H1 (cell line): Measurements from ENCODE around the gene POLE4. TPM values are rescaled to one million over a fixed set of nuclear protein-coding genes. Genes with fewer than 3 reads are reported as not detected.

Source experiments
- CTCF ChIA-PET: fragments of 300-600 bp; sonication (Branson Sonifier 250); formaldehyde crosslinking; loops from one replicate; lab custom pipeline; 2021; ENCODE audit not compliant: partially characterized antibody; lab: Charles Lee
- POLR2A ChIA-PET: fragments of 300-600 bp; sonication (Branson Sonifier 250); formaldehyde crosslinking; loops from one replicate; lab custom pipeline; 2021; ENCODE audit warnings: inconsistent platforms; ENCODE audit not compliant: partially characterized antibody; lab: Charles Lee
- DNase-seq, 2 experiments: peaks; one replicate each; pipeline versions ENCODE4 v3.0.0 to v3.0.0-alpha.2; 2010 to 2022; ENCODE audit warnings: low spot score in 2 of 2, low read depth in 1 of 2, mixed read lengths in 1 of 2
- FAIRE-seq: peaks from 2 replicates; lab custom pipeline; 2011; peaks lifted over from hg19 to GRCh38; lab: Jason Lieb, UNC
- H2AFZ ChIP-seq: 2 replicates; pipeline ENCODE4 v1.8.1; 2012; ENCODE audit warnings: low read length, inconsistent platforms
- H2AK5ac ChIP-seq: 2 replicates; pipeline ENCODE4 v1.6.1; 2013; ENCODE audit warnings: low read depth, low read length
- H2BK120ac ChIP-seq: replicated peaks from 2 replicates; pipeline ENCODE3; 2013; ENCODE audit warnings: low read depth, low read length, inconsistent platforms
- H2BK12ac ChIP-seq: 2 replicates; pipeline ENCODE4 v1.6.1; 2013; ENCODE audit warnings: low read depth, low read length
- H2BK15ac ChIP-seq: 2 replicates; pipeline ENCODE4 v1.6.1; 2013; ENCODE audit warnings: low read length
- H2BK20ac ChIP-seq: 2 replicates; pipeline ENCODE4 v1.6.1; 2013; ENCODE audit warnings: low read length
- H2BK5ac ChIP-seq: 2 replicates; pipeline ENCODE4 v1.6.1; 2013; ENCODE audit warnings: low read depth, low read length
- H3K14ac ChIP-seq: 2 replicates; pipeline ENCODE4 v1.6.1; 2013; ENCODE audit warnings: inconsistent platforms; ENCODE audit not compliant: insufficient read length
- H3K18ac ChIP-seq: 2 replicates; pipeline ENCODE4 v1.6.1; 2013; ENCODE audit warnings: low read length; ENCODE audit errors: extremely low read depth
- H3K23ac ChIP-seq: 2 replicates; pipeline ENCODE4 v1.6.1; 2013; ENCODE audit warnings: inconsistent platforms; ENCODE audit not compliant: insufficient read length
- H3K23me2 ChIP-seq: 2 replicates; pipeline ENCODE4 v1.6.1; 2013; ENCODE audit warnings: low read depth, low read length
- H3K27ac ChIP-seq: 2 replicates; pipeline ENCODE4 v1.6.1; 2011; ENCODE audit warnings: low read depth, low read length, inconsistent platforms
- H3K27me3 ChIP-seq, 4 experiments: replicated peaks in 1 of 4; 1 replicate in 1 of 4; 2 replicates in 3 of 4; pipeline versions ENCODE4 v1.6.1 to v1.8.1; 2011 to 2013; ENCODE audit warnings: low read length in 3 of 4, mild to moderate bottlenecking in 3 of 4, inconsistent platforms in 2 of 4, mixed read lengths in 2 of 4, moderate library complexity in 1 of 4; ENCODE audit not compliant: control insufficient read depth in 3 of 4, insufficient read depth in 3 of 4; ENCODE audit errors: extremely low read depth in 1 of 4
- H3K36me3 ChIP-seq, 4 experiments: 2 replicates each; pipeline versions ENCODE4 v1.6.1 to v1.8.1; 2011 to 2013; ENCODE audit warnings: mild to moderate bottlenecking in 4 of 4, low read length in 3 of 4, moderate library complexity in 2 of 4, control low read depth in 1 of 4, inconsistent platforms in 1 of 4; ENCODE audit not compliant: insufficient read depth in 4 of 4, control insufficient read depth in 2 of 4
- H3K4ac ChIP-seq: replicated peaks from 2 replicates; pipeline ENCODE3; 2013; ENCODE audit warnings: low read length, low read depth, mixed read lengths, inconsistent platforms; ENCODE audit not compliant: insufficient read length
- H3K4me1 ChIP-seq, 4 experiments: replicated peaks in 1 of 4; 1 replicate in 1 of 4; 2 replicates in 3 of 4; pipeline versions ENCODE4 v1.6.1 to v1.8.1; 2011 to 2013; ENCODE audit warnings: low read length in 3 of 4, inconsistent platforms in 2 of 4, mixed read lengths in 1 of 4; ENCODE audit not compliant: insufficient read depth in 4 of 4, control insufficient read depth in 3 of 4
- H3K4me2 ChIP-seq, 2 experiments: 2 replicates each; pipeline versions ENCODE4 v1.6.1 to v1.8.1; 2011 to 2013; ENCODE audit warnings: low read depth in 2 of 2, low read length in 2 of 2, control low read depth in 1 of 2, inconsistent platforms in 1 of 2, mild to moderate bottlenecking in 1 of 2; ENCODE audit not compliant: insufficient read depth in 1 of 2
- H3K4me3 ChIP-seq, 4 experiments: fragments of 200-600, 300-600 bp in 1 of 4; sonication (generic), shearing (Covaris generic), sonication (Bioruptor Twin) in 1 of 4; 2 replicates each; pipeline versions ENCODE4 v1.5.1 to v1.8.1; 2011 to 2016; ENCODE audit warnings: low read length in 4 of 4, low read depth in 3 of 4, control low read depth in 2 of 4, inconsistent platforms in 2 of 4, mild to moderate bottlenecking in 2 of 4, mixed read lengths in 1 of 4, moderate library complexity in 1 of 4; ENCODE audit not compliant: insufficient read depth in 2 of 4; ENCODE audit errors: extremely low read depth in 1 of 4
- H3K56ac ChIP-seq: replicated peaks from 2 replicates; pipeline ENCODE3; 2013; ENCODE audit warnings: low read depth, mild to moderate bottlenecking, mixed read lengths, low read length, inconsistent platforms; ENCODE audit not compliant: insufficient read length
- H3K79me1 ChIP-seq: 2 replicates; pipeline ENCODE4 v1.6.1; 2013; ENCODE audit warnings: low read depth, low read length, control low read depth
- H3K79me2 ChIP-seq, 2 experiments: 2 replicates each; pipeline versions ENCODE4 v1.6.1 to v1.8.1; 2012 to 2013; ENCODE audit warnings: low read length in 2 of 2, mild to moderate bottlenecking in 2 of 2, inconsistent platforms in 1 of 2; ENCODE audit not compliant: insufficient read depth in 2 of 2, control insufficient read depth in 1 of 2
- H3K9ac ChIP-seq, 4 experiments: replicated peaks in 1 of 4; 1 replicate in 1 of 4; 2 replicates in 3 of 4; pipeline versions ENCODE4 v1.6.1 to v1.8.1; 2011 to 2013; ENCODE audit warnings: low read depth in 3 of 4, low read length in 3 of 4, control low read depth in 2 of 4, mild to moderate bottlenecking in 2 of 4, moderate library complexity in 2 of 4, inconsistent platforms in 1 of 4; ENCODE audit errors: extremely low read depth in 1 of 4
- H3K9me3 ChIP-seq, 2 experiments: 2 replicates each; pipeline versions ENCODE4 v1.6.1 to v1.8.1; 2012 to 2013; ENCODE audit warnings: mild to moderate bottlenecking in 2 of 2, moderate library complexity in 2 of 2, control low read depth in 1 of 2, inconsistent platforms in 1 of 2, low read depth in 1 of 2, low read length in 1 of 2, mixed read lengths in 1 of 2; ENCODE audit not compliant: insufficient read depth in 2 of 2
- H4K20me1 ChIP-seq, 2 experiments: replicated peaks in 1 of 2; 2 replicates each; pipeline versions ENCODE3 to v1.8.1; 2011 to 2013; ENCODE audit warnings: inconsistent platforms in 2 of 2, low read length in 2 of 2, mild to moderate bottlenecking in 1 of 2; ENCODE audit not compliant: insufficient read depth in 2 of 2, control insufficient read depth in 1 of 2
- H4K5ac ChIP-seq: 2 replicates; pipeline ENCODE4 v1.6.1; 2013; ENCODE audit warnings: low read length, low read depth, mixed read lengths, inconsistent platforms; ENCODE audit not compliant: insufficient read length
- H4K8ac ChIP-seq: 2 replicates; pipeline ENCODE4 v1.8.0; 2013; ENCODE audit warnings: mild to moderate bottlenecking, moderate library complexity, low read length, inconsistent platforms; ENCODE audit not compliant: insufficient read depth; ENCODE audit errors: extremely low read depth
- H4K91ac ChIP-seq: replicated peaks from 2 replicates; pipeline ENCODE3; 2013; ENCODE audit warnings: low read length, mixed read lengths, inconsistent platforms; ENCODE audit not compliant: insufficient read length
- KDM5A ChIP-seq: fragments of 200-600 bp; IDR thresholded peaks from 2 replicates; pipeline ENCODE4 v1.7.1; 2012; ENCODE audit warnings: mild to moderate bottlenecking, low read length, inconsistent platforms, mixed read lengths
- RFX5 ChIP-seq: IDR thresholded peaks from 2 replicates; pipeline ENCODE4 v1.6.1; 2011; ENCODE audit warnings: low read depth, low read length, improper control_type of control experiment, borderline replicate concordance
- whole genome bisulfite sequencing, 2 experiments: shearing (Covaris generic) in 1 of 2; methylation state at CpG; one replicate each; pipeline versions ENCODE4 v1.1.6 to v1.1.7; 2013 to 2015; ENCODE audit warnings: low lambda C conversion rate in 2 of 2, mixed read lengths in 2 of 2, inconsistent platforms in 1 of 2, low coverage in 1 of 2, missing lambda C conversion rate in 1 of 2; ENCODE audit not compliant: insufficient replicate concordance in 2 of 2, insufficient coverage in 1 of 2, insufficient read length in 1 of 2; ENCODE audit errors: extremely low coverage in 1 of 2, missing lambda C conversion rate in 1 of 2; 5-methylcytosine and 5-hydroxymethylcytosine counted together
- polyA plus RNA-seq, 7 experiments: library from polyadenylated mRNA; depleted of rRNA in 3 of 7; stranded (reverse) in 5 of 7; unstranded in 2 of 7; fragments of >200 nt in 5 of 7; fragments of 200-250 nt in 2 of 7; gene quantifications; 1 replicate in 5 of 7; 2 replicates in 1 of 7; 4 replicates in 1 of 7; pipeline versions ENCODE4 v1.2.1 to v1.2.3, GENCODE V29; 2011 to 2013; ENCODE audit warnings: missing spikeins in 2 of 7, mixed read lengths in 2 of 7
- total RNA-seq: library from RNA; stranded (reverse); fragmentation: NEBNext Ultra II Directional; extraction: Animal tissue kit (Norgen Biotek cat#: 25700); gene quantifications from 2 replicates; pipeline ENCODE4 v1.2.1, GENCODE V29; 2021

Gene POLE4
- total and polyA plus RNA-seq, 2 of the 8 experiments (the other 6 are each of a cell fraction or from before 2014, with no cell fraction given) = 16.7 to 44.7 TPM

GRCh38 chr2:74983631-74984392, 25.4 kb downstream of the POLE4 start:
- no peak overlapping the region for H4K91ac ChIP-seq
- H4K20me1 ChIP-seq = no peaks in the 10 kb centered on the region
- H3K23ac ChIP-seq = no peak overlapping the region
- no peak overlapping the region for H4K5ac ChIP-seq
- no peak overlapping the region for H4K8ac ChIP-seq
- H2AK5ac ChIP-seq = no peak overlapping the region
- no peak overlapping the region for H3K27ac ChIP-seq
- H2BK20ac ChIP-seq = no peak overlapping the region
- no peaks in the 10 kb centered on the region for H3K36me3 ChIP-seq
- no peaks in the 10 kb centered on the region for H3K27me3 ChIP-seq
- H3K4me2 ChIP-seq = no peak overlapping the region
- H3K79me1 ChIP-seq = no peaks in the 10 kb centered on the region
- no peak for DNase-seq
- no peak overlapping the region for H3K56ac ChIP-seq
- no peak overlapping the region for H2BK12ac ChIP-seq
- TF ChIP-seq KDM5A (no peak), RFX5 (no peak)
- H3K4me3 ChIP-seq = no peak overlapping the region
- 90% methylated on average over 5 of the region's 5 CpGs; no CpG with 5 or more reads in 1 of the 2 experiments for WGBS, 2 experiments
- CTCF ChIA-PET = interaction anchor here (0.9 to 3.2 kb wide), 13 partner anchors 8 to 295 kb away, joined by 3 to 15 read pairs (median 4); no protein-coding TSS in a partner anchor
- H3K18ac ChIP-seq = no peak overlapping the region
- H3K4ac ChIP-seq = no peak overlapping the region
- FAIRE-seq = no peak
- no peak overlapping the region for H2AFZ ChIP-seq
- no peaks in the 10 kb centered on the region; a peak in 1 of 7 replicates for H3K4me1 ChIP-seq
- H3K23me2 ChIP-seq = no peaks in the 10 kb centered on the region; the same call in 1 of the 2 replicates
- H3K79me2 ChIP-seq = no peaks in the 10 kb centered on the region
- POLR2A ChIA-PET = interaction anchor here (1.2 kb wide), 1 partner anchor 8 kb away, joined by 3 read pairs; no protein-coding TSS in a partner anchor
- no peak overlapping the region for H2BK15ac ChIP-seq
- no peak overlapping the region for H3K9ac ChIP-seq
- H2BK120ac ChIP-seq = no peak overlapping the region
- no peak overlapping the region for H2BK5ac ChIP-seq
- no peaks in the 10 kb centered on the region for H3K9me3 ChIP-seq
- no peak overlapping the region for H3K14ac ChIP-seq
